Measurements from ENCODE around the gene SPPL2C. TPM values are rescaled to one million over a fixed set of nuclear protein-coding genes. Genes with fewer than 3 reads are reported as not detected.

The SPPL2C gene
- total RNA-seq, 4 donors from 2014 or later, result not detected

DNA sequence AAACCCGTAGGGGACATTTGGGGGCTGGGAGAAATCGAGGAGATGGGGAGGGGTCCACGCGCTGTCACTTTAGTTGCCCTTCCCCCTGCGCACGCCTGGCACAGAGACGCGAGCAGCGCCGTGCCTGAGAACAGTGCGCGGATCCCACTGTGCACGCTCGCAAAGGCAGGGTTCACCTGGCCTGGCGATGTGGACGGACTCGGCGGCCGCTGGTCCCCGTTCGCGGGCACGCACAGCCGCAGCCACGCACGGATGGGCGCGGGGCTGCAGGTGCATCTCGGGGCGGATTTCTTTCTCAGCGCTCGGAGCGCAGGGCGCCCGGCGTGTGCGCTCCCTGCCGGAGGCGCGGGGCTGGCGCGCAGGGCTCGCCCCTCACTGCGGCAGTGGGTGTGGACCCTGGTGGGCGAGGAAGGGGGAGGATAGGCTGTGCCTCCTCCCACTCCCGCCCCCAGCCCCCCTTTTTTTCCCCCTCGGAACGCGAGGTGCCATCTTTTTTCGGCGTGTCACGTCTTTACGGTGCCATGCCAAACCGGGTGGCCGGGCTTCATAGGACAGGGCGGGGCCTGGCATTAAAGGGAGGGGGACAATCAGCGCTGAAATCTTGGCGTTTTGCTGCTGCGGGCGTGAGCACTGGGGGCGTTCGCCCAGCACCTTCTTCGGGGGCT, 50.8 kb downstream of the SPPL2C start:
- DNase-seq, result no peak
- no peaks in the 10 kb centered on the region for H3K9me3 ChIP-seq
- TF ChIP-seq, protein P1, sequence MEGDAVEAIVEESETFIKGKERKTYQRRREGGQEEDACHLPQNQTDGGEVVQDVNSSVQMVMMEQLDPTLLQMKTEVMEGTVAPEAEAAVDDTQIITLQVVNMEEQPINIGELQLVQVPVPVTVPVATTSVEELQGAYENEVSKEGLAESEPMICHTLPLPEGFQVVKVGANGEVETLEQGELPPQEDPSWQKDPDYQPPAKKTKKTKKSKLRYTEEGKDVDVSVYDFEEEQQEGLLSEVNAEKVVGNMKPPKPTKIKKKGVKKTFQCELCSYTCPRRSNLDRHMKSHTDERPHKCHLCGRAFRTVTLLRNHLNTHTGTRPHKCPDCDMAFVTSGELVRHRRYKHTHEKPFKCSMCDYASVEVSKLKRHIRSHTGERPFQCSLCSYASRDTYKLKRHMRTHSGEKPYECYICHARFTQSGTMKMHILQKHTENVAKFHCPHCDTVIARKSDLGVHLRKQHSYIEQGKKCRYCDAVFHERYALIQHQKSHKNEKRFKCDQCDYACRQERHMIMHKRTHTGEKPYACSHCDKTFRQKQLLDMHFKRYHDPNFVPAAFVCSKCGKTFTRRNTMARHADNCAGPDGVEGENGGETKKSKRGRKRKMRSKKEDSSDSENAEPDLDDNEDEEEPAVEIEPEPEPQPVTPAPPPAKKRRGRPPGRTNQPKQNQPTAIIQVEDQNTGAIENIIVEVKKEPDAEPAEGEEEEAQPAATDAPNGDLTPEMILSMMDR (IDR thresholded peaks at IDR 0.05), result no peak
- TF ChIP-seq POLR2A (IDR thresholded peaks at IDR 0.05), result no peak
- H3K4me3 ChIP-seq, result peak overlapping the region; percentile 51 to 79 (median 75)
- H3K27me3 ChIP-seq, result peaks cover 0 to 23% of the 10 kb centered on the region in 2 donors
- no peak overlapping the region for H3K27ac ChIP-seq
- H3K36me3 ChIP-seq, result no peaks in the 10 kb centered on the region
- peaks cover 0 to 34% (median 12%) of the 10 kb centered on the region in 4 donors for H3K4me1 ChIP-seq

DNA sequence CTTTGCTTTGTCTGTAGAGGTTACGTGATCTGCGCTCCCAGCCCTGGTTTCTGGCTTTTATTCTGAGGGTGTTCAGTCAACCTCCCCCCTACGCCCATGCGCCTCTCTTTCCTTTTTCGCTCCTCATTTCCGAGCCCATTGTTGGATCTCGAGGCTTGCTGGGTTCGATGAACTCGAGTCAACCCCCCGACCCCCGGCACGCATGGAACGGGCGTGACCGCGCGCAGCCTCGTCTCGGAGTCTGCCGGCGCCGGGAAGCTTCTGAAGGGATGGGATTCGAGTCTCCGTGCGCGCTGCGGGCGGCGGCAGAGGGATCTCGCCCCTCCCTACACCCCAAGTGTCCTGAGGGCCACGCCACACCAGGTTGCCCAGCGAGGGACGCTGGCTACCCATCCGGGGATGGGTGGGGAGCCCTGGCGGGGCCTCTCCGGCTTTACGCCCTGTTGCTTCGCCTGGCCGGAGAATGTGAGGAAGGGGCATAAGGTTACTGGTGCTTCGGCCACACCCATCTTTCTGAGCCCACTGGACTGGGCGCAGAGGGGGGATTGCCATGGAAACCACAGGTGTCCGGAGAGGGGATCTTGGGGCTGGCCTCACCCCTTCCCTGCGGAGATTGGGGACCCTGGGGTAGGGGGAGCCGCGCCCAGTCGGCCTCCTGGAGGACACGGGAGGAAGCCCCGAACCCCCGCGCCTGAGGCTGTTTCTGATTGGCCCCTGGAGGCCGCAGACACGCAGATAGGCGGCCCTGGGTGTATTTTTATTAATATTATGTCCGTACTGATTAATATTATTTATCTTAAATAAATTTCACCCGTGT, 51.5 kb downstream of the SPPL2C start:
- DNase-seq, result no peak
- no peak overlapping the region for H3K27ac ChIP-seq
- no peak for TF ChIP-seq POLR2A (IDR thresholded peaks at IDR 0.05)
- TF ChIP-seq, protein P1 (IDR thresholded peaks at IDR 0.05), result no peak
- peaks cover 0 to 34% (median 12%) of the 10 kb centered on the region in 4 donors for H3K4me1 ChIP-seq
- H3K36me3 ChIP-seq, result no peaks in the 10 kb centered on the region
- no peaks in the 10 kb centered on the region for H3K9me3 ChIP-seq
- peak overlapping the region in 2 of 4 donors; percentile 74 to 76 for H3K4me3 ChIP-seq
- peaks cover 0 to 23% of the 10 kb centered on the region in 2 donors for H3K27me3 ChIP-seq

Other genes starting within 250 kb of the SPPL2C start
- gene CRHR1, start 60.6 kb upstream of the SPPL2C start, total RNA-seq, result under 1 TPM in 1 of 4 donors, not detected in 3; 0.40 TPM
- gene MAPT, start 49.7 kb downstream of the SPPL2C start, total RNA-seq, result 1 to 10 TPM in 1 of 4 donors, under 1 TPM in 2, not detected in 1; 0.35 to 1.6 (median 0.94) TPM
- gene STH, start 154.4 kb downstream of the SPPL2C start, total RNA-seq, result not detected

Measured in Peyer's patch (tissue), 4 donors.